NCI-H1048 (cell line): ENCODE results near the gene SIVA1.

Experiments used
- DNase-seq: peaks from one replicate; lab custom pipeline; 2025; lab: John Stamatoyannopoulos, UW

The SIVA1 gene

GRCh38 chr14:104752735-104753527 is at the start of gene SIVA1:
Gene SIVA1, plus strand, starts transcription at chr14:104753147. Its CDS starts 55 bp downstream, at chr14:104753202.
- DNase-seq: peak; percentile 100

- no peak for DNase-seq
Observed at GRCh38 chr14:104703269-104703668, 49.7 kb upstream of the SIVA1 start.

DNA sequence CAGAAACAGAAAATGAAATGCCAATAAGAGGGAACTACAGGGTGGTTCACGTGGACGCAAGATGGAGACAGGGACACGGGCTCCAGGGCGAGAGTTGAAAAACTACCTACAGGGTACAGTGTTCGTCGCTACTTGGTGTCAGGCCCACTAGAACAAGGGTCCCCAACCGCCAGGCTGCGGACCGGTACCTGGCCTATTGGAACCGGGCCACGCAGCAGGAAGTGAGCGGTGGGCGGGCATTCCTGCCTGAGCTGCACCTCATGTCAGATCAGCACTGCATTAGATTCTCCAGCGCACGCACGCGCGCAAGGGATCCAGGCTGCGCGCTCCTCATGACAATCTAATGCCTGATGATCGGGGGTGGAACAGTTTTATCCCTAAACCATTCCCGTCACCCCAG is 48.7 kb upstream of the SIVA1 start:
- no peak for DNase-seq

DNA sequence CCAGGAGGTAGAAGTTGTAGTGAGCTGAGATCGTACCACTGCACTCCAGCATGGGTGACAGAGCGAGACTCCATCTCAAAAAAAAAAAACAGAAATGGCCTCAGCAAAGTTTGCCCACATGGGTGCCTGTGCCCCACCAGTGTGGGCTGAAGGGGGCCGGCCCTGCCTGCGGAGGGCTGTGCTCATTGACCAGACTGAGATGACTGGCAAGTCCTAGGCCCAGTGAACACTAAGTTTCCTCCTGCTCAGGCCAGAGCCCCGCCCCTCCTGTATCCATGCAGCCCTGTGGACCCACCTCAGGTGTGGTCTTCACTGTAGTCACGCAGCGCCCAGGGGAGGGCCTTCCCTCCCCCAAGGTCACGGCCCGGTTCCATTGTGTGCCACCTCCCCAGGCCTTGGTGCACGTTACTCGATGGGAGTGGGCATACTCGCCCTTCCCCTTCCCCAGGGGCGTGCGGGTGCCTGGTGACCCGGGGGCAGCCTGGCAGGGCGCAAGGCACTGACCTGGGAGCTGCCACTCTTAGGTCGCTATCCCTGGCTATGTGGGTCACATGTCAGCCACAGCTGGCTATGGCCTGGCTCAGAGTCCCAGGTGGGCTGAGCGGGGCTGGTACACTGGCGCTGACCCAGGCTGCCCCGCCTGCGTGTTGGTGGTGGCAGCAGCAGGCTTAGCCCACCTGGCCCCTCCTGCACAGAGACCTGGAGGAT is 47.5 kb upstream of the SIVA1 start:
- DNase-seq: no peak

DNA sequence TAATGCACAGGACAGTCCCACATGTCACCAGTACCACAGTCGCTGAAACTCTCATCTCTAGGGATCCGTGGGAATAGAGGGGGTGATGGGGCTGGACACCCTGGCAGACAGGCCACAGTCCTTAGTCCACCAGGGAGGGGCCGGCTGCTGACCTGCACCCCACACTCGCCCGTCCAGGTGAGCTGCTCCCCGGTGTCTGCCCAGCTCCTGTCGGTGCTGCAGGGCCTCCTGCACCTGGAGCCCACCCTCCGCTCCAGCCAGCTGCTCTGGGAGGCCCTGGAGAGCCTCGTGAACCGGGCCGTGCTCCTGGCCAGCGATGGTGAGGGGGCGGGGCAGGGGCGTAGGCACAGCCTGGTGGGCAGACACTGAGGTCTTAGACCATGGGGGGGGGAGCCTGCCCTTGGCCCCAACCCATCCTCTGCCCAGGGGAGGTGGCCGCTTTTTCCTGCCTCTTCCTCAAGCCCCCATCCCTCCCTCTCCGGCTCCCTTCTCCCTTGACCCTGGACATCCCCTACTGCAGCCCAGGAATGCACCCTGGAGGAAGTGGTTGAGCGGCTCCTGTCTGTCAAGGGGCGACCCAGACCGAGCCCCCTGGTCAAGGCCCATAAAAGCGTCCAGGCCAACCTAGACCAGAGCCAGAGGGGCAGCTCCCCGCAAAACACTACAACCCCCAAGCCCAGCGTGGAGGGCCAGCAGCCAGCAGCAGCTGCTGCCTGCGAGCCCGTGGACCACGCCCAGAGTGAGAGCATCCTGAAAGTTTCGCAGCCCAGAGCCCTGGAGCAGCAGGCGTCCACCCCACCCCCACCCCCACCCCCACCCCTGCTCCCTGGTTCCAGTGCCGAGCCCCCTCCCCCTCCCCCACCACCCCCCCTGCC is 46.0 kb upstream of the SIVA1 start:
- DNase-seq: no peak

DNA sequence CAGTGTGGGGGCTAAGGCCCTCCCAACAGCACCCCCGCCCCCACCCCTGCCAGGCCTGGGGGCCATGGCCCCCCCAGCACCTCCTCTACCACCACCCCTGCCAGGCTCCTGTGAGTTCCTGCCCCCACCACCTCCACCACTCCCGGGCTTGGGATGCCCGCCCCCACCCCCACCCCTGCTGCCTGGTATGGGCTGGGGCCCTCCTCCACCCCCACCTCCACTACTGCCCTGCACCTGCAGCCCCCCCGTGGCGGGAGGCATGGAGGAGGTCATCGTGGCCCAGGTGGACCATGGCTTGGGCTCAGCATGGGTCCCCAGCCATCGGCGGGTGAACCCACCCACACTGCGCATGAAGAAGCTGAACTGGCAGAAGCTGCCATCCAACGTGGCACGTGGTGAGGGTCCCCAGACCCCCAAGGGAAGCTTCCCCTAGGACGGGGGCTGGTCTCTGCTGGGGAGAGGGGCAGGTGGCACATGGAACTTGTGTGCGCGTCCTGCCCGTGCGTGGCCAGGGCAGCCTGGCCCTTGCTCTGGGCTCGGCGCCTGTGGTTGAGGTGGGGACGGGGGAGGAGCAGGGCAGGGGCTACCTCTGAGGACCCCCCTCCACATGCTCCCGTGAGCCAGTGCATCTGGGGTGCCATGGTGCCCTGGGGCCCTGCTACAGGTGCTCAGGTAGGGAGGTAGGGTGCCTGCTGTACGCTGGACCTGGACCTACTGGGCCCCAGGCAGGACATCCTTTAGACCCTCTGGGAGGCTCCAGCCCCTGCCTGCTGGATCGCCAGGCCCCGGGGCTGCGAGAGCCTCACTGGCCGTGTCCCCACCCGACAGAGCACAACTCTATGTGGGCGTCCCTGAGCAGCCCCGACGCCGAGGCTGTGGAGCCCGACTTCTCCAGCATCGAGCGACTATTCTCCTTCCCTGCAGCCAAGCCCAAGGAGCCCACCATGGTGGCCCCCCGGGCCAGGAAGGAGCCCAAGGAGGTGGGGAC is 45.0 kb upstream of the SIVA1 start:
- no peak for DNase-seq

- peak; percentile 65 for DNase-seq
Observed at GRCh38 chr14:104708606-104709268, 44.2 kb upstream of the SIVA1 start.

- DNase-seq: no peak
Observed at GRCh38 chr14:104709387-104710039, 43.4 kb upstream of the SIVA1 start.

DNA sequence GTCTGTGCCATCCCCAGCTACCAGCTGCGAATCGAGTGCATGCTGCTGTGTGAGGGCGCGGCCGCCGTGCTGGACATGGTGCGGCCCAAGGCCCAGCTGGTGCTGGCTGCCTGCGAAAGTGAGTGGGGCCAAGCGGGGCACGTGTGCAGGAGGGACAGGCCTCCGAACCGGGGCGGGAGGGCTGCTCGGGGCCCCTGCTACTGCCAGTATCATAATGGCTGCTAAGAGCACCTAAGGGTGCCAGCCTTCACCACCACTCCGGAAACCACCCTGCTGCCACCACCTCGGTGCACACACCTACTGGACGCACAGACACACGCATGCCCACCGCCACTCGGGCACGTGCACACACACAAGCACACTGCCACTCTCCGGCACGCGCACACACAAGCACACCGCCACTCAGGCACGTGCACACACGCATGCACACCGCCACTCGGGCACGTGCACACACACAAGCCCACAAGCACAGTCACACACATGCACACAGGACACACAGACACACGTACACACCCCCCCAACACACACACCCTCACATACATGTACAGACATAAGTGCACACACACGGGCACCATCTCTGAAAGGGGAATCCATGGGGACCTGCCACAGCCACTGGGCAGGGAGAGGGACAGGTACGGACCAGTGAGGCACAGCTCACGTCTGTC is 42.7 kb upstream of the SIVA1 start:
- DNase-seq: no peak

- DNase-seq: no peak
Observed at GRCh38 chr14:104712881-104713734, 39.8 kb upstream of the SIVA1 start.

- no peak for DNase-seq
Observed at GRCh38 chr14:104714066-104714465, 38.9 kb upstream of the SIVA1 start.

DNA sequence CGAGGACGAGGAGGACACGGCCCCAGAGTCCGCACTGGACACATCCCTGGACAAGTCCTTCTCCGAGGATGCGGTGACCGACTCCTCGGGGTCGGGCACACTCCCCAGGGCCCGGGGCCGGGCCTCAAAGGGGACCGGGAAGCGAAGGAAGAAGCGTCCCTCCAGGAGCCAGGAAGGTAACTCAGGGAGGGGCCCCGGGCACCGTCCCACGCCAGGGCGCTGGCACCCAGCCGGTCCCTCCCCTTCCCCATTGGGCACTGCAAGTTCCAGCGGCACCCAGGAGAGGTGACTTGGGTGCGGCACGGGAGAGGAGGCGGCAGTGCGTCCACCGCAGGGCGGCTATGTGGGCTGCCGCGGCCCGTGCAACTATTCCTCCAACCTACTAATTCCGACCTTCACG is 38.3 kb upstream of the SIVA1 start:
- no peak for DNase-seq

GRCh38 chr14:104715416-104715815 is 37.5 kb upstream of the SIVA1 start:
- no peak for DNase-seq

- no peak for DNase-seq
Observed at GRCh38 chr14:104715871-104716270, 37.1 kb upstream of the SIVA1 start.

DNA sequence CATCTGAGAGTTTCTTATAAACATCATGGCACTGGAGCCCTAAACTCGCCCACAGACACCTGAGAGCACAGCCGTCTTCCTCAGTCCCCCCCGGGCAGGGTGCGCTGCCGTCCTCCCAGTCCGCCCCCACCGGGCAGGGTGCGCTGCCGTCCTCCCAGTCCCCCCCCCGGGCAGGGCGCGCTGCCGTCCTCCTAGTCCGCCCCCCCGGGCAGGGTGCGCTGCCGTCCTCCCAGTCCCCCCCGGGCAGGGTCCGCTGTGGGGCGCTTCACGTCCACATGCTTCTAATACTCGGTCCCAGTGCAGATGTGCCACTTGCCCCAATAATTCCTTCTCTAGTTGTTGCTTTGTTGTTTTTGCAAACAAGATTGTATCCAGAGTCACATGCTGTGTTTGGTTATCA is 35.8 kb upstream of the SIVA1 start:
- no peak for DNase-seq

- no peak for DNase-seq
Observed at GRCh38 chr14:104717646-104718045, 35.3 kb upstream of the SIVA1 start.

DNA sequence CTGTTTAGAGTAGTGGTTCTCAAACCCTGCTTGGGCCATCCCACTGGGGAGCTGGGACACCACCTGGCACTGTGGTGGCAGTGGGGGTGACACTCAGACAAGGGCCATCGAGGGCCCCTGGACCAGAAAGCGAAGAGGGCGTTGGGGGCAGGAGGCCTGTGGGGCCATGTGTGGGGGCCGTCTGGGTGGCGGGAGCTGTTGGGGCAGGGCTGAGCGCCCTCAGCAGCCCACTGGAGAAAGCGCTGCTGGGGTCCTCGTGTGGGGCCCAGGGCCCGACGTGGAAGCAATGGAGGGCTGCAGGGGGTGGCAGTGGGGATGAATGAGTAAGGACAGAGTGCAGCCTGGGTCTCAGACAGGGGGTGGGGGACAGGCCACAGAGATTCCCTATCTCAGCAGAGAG is 34.8 kb upstream of the SIVA1 start:
- DNase-seq: no peak

DNA sequence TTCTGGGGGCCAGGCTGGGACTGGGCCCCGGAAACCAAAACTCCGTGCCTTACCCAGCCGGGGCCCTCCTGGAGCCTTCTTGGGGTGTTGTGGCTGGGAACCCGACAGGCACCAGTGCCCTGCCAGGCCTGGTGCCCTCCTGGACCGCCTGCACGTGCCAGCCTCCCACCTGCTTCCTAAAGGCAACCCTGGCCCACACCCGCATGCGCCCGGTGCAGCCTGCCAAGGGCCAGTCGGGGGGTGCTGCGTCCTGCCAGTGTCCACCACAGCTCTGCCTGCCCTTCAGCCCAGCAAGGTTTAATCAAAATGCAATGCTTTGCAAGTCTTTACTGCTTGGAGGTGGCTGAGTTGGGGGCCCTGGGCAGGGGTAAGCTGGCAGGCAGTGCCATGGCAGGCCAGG is 34.1 kb upstream of the SIVA1 start:
- DNase-seq: no peak

DNA sequence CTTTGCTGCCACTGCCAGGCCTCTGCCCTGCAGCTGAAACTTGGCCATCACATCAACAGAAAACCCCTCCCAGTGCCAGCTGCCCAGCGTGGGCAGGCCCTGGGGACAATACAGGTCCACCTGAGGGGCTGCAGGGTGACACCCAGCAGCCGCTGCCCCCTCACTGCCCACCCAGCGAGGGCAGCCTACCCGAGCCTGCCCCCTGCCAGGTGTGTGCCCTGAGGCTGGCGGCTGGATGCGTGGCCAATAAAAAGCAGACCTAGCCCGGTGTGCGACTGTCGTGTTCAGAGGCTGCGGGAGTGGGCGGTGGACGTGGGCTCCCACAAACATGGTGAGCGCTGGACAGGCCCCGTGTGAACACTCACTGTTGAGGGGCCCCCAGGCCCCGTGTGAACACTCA is 33.6 kb upstream of the SIVA1 start:
- no peak for DNase-seq
